Nephron (organoid): ENCODE results near the gene FGR.
A peak's percentile ranks its signal among the peaks of the same experiment; 100 is the strongest.
"Not testable (repeated sequence)": the region's sequence is repeated elsewhere in the genome, so short reads cannot be mapped to it uniquely, and the experiment has no call there.

Experiments
- H3K27ac Mint-ChIP-seq, 3 experiments: 2 replicates each; pipeline ENCODE4 v1.8.0; 2020; ENCODE audit warnings: mixed read lengths in 3 of 3, mild to moderate bottlenecking in 2 of 3, moderate library complexity in 1 of 3
- H3K27me3 Mint-ChIP-seq: 2 replicates; pipeline ENCODE4 v1.8.0; 2021; ENCODE audit warnings: low read depth, mild to moderate bottlenecking, moderate library complexity, mixed read lengths
- H3K36me3 Mint-ChIP-seq: 2 replicates; pipeline ENCODE4 v1.8.0; 2020; ENCODE audit warnings: low read depth, mixed read lengths
- H3K4me1 Mint-ChIP-seq: 2 replicates; pipeline ENCODE4 v1.8.0; 2020; ENCODE audit warnings: mixed read lengths
- H3K4me3 Mint-ChIP-seq, 3 experiments: 2 replicates each; pipeline ENCODE4 v1.8.0; 2020; ENCODE audit warnings: mild to moderate bottlenecking in 3 of 3, mixed read lengths in 3 of 3, moderate library complexity in 2 of 3
- H3K9me3 Mint-ChIP-seq: 2 replicates; pipeline ENCODE4 v1.8.0; 2020; ENCODE audit warnings: mixed read lengths
- CTCF ChIP-seq, 3 experiments: fragments of 200-600 bp; sonication (generic); IDR thresholded peaks; one replicate each; pipeline ENCODE4 v1.5.0; 2021; ENCODE audit warnings: antibody characterized with exemption in 3 of 3; ENCODE audit not compliant: unreplicated experiment in 3 of 3

The FGR gene

GRCh38 chr1:27622828-27623227 lies 12.2 kb downstream of the FGR start:
- no peak overlapping the region for H3K4me3 Mint-ChIP-seq
- no peaks in the 10 kb centered on the region for H3K9me3 Mint-ChIP-seq
- H3K27me3 Mint-ChIP-seq = no peaks in the 10 kb centered on the region
- TF ChIP-seq CTCF (IDR thresholded peaks at IDR 0.05; ENCODE audit: unreplicated experiment in 3 of 3) = no peak
- no peaks in the 10 kb centered on the region for H3K4me1 Mint-ChIP-seq
- H3K27ac Mint-ChIP-seq = no peak overlapping the region
- no peaks in the 10 kb centered on the region for H3K36me3 Mint-ChIP-seq

GRCh38 chr1:27621051-27621920 lies 13.7 kb downstream of the FGR start:
- TF ChIP-seq CTCF (IDR thresholded peaks at IDR 0.05; ENCODE audit: unreplicated experiment in 3 of 3) = no peak
- Mint-ChIP-seq H3K9me3 (no peaks in the 10 kb centered on the region), H3K27ac (no peak overlapping the region), H3K27me3 (no peaks in the 10 kb centered on the region), H3K36me3 (no peaks in the 10 kb centered on the region), H3K4me1 (no peaks in the 10 kb centered on the region), H3K4me3 (no peak overlapping the region)

- not testable (repeated sequence) for H3K9me3 Mint-ChIP-seq, H3K4me1 Mint-ChIP-seq, H3K27me3 Mint-ChIP-seq, H3K4me3 Mint-ChIP-seq, H3K27ac Mint-ChIP-seq, H3K36me3 Mint-ChIP-seq
Measured at GRCh38 chr1:27619782-27620438, 15.1 kb downstream of the FGR start.

- no peaks in the 10 kb centered on the region for H3K4me1 Mint-ChIP-seq
- no peak for TF ChIP-seq CTCF (IDR thresholded peaks at IDR 0.05; ENCODE audit: unreplicated experiment in 3 of 3)
- no peak overlapping the region for H3K4me3 Mint-ChIP-seq
- no peak overlapping the region for H3K27ac Mint-ChIP-seq
- H3K36me3 Mint-ChIP-seq = no peaks in the 10 kb centered on the region
- peaks cover 4% of the 10 kb centered on the region for H3K27me3 Mint-ChIP-seq
- H3K9me3 Mint-ChIP-seq = no peaks in the 10 kb centered on the region
Measured at GRCh38 chr1:27618341-27619082, 16.5 kb downstream of the FGR start.

- Mint-ChIP-seq H3K27ac (peak overlapping the region in 1 of 3 experiments; percentile 58), H3K36me3 (no peaks in the 10 kb centered on the region), H3K27me3 (peaks cover 4% of the 10 kb centered on the region), H3K4me1 (no peaks in the 10 kb centered on the region), H3K9me3 (no peaks in the 10 kb centered on the region), H3K4me3 (no peak overlapping the region)
- no peak for TF ChIP-seq CTCF (IDR thresholded peaks at IDR 0.05; ENCODE audit: unreplicated experiment in 3 of 3)
Measured at GRCh38 chr1:27617420-27617819, 17.6 kb downstream of the FGR start.

- Mint-ChIP-seq H3K9me3 (no peaks in the 10 kb centered on the region), H3K27ac (peak overlapping the region in 1 of 3 experiments; percentile 50), H3K27me3 (peaks cover 4% of the 10 kb centered on the region), H3K36me3 (no peaks in the 10 kb centered on the region), H3K4me1 (no peaks in the 10 kb centered on the region), H3K4me3 (no peak overlapping the region)
- no peak for TF ChIP-seq CTCF (IDR thresholded peaks at IDR 0.05; ENCODE audit: unreplicated experiment in 3 of 3)
Measured at GRCh38 chr1:27616441-27616840, 18.5 kb downstream of the FGR start.
